ENCODE results near the gene EP300.
A peak's percentile ranks its signal among the peaks of the same experiment; 100 is the strongest.

EP300 gene

DNA sequence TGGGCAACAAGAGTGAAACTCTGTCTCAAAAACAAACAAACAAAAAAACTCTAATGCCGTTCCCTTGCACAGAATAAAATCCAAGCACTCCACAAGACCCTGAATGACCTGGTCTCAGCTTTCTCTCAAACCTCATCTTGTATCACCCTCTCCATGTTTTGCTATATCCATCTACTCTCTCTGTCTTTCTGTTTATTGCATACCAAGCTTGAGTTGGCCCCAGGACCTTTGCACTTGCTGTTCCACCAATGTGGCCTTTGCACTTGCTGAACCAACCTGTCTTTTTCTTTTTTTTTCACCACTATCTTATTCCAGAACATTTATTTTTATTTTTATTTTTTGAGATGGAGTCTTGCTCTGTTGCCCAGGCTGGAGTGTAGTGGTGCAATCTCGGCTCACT is 110.7 kb downstream of the EP300 start:
- H3K27ac ChIP-seq, result no peak overlapping the region
- H3K4me3 ChIP-seq, result no peak overlapping the region
- no peak overlapping the region for H3K9ac ChIP-seq (ENCODE audit: insufficient read length)
- no peak for DNase-seq (ENCODE audit: low read depth, low spot score)
- no peaks in the 10 kb centered on the region for H3K36me3 ChIP-seq (ENCODE audit: insufficient read depth, low read length)
- H3K9me3 ChIP-seq (ENCODE audit: low read depth, low read length), result no peaks in the 10 kb centered on the region
- TF ChIP-seq EZH2 (IDR thresholded peaks at IDR 0.05), result no peak
- TF ChIP-seq FOXP2 (optimal IDR thresholded peaks at IDR 0.05; ENCODE audit: control extremely low read depth, extremely low read length, insufficient read depth), result no peak
- no peak for TF ChIP-seq POLR2AphosphoS5 (IDR thresholded peaks at IDR 0.05; ENCODE audit: borderline replicate concordance, low read depth, low read length)

GRCh38 chr22:41204066-41204465 is 111.7 kb downstream of the EP300 start:
- no peak overlapping the region for H3K27ac ChIP-seq
- no peak for DNase-seq (ENCODE audit: low read depth, low spot score)
- H3K9ac ChIP-seq (ENCODE audit: insufficient read length), result no peak overlapping the region
- TF ChIP-seq FOXP2 (optimal IDR thresholded peaks at IDR 0.05; ENCODE audit: control extremely low read depth, extremely low read length, insufficient read depth) (no peak), POLR2AphosphoS5 (IDR thresholded peaks at IDR 0.05; ENCODE audit: borderline replicate concordance, low read depth, low read length) (no peak), EZH2 (IDR thresholded peaks at IDR 0.05) (no peak)
- no peaks in the 10 kb centered on the region for H3K9me3 ChIP-seq (ENCODE audit: low read depth, low read length)
- H3K4me3 ChIP-seq, result no peak overlapping the region
- H3K36me3 ChIP-seq (ENCODE audit: insufficient read depth, low read length), result no peaks in the 10 kb centered on the region; the same call in 1 of the 2 replicates

DNA sequence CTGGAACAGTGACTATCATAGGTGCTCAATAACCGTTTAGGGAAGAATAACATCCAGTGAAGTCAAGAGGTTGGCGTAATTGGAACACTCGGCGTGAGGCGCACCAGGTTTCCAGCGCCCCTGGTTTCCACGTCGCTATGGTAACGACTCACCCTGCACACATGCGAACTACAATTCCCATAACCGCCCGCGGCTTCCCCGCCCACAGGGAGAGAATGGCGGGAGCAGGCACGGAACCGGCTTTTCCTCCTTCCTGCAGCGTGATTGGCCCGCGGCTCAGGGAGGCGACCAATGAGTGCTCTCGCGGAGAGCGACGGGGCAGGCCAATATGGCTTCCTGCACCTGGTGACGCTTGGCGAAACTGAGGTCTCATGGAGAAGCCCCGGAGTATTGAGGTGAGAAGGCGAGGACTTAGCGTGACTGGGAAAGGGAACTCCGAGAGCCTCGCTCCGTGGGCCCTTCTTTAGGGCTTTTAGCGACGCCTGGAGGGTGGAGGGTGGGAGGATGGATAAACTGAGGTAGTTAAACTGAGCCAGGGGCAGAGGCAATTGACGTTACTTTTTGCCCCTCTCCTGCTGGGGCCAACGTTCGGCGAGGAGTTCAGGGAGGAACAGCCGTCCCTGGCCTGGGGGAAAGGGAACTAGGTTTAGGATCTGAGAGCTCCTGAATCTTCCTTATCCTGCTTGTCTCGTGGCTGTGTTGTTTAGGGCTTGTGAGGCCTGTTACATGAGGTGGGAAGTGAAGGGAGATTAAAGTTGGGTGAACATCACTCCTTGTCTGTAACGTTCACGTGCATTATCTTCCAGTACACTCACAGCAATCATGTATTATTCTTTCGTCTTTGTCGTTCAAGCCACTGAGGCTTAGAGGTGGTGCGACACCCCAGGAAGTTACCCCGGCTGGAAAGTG is 112.9 kb downstream of the EP300 start, which contains the start of gene L3MBTL2:
L3MBTL2 (plus strand) TSS at position 321 of the 909 bp plus-strand sequence; CDS start at position 372, 51 bp downstream.
- Histone ChIP-seq H3K36me3 (ENCODE audit: insufficient read depth, low read length) (peaks cover 4% of the 10 kb centered on the region; the same call in 1 of the 2 replicates), H3K9me3 (ENCODE audit: low read depth, low read length) (no peaks in the 10 kb centered on the region), H3K4me3 (peak within 1 kb of the TSS; percentile 94), H3K9ac (ENCODE audit: insufficient read length) (peak within 1 kb of the TSS; percentile 88), H3K27ac (peak within 1 kb of the TSS; percentile 22; the same call in 1 of the 2 replicates)
- TF ChIP-seq FOXP2 (optimal IDR thresholded peaks at IDR 0.05; ENCODE audit: control extremely low read depth, extremely low read length, insufficient read depth), result no peak
- peak; percentile 86 for TF ChIP-seq POLR2AphosphoS5 (IDR thresholded peaks at IDR 0.05; ENCODE audit: borderline replicate concordance, low read depth, low read length)
- peak; percentile 83 for DNase-seq (ENCODE audit: low read depth, low spot score)

DNA sequence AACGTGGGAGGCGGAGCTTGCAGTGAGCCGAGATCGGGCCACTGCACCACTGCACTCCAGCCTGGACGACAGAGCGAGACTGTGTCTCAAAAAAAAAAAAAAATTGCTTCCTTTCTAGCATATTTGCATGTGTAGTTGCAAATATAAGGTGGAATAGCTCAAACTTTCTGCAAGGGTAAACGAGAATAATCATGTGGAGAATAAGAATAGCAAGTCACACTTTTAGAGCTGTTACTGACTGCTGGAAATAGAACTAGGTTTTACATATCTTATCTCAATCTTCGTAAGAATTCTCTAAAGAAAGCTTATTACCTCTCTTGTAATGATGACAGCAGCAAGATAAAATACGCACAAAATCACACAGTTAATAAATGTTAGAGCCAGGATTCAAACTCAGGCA is 114.3 kb downstream of the EP300 start:
- Histone ChIP-seq H3K9me3 (ENCODE audit: low read depth, low read length) (no peaks in the 10 kb centered on the region), H3K27ac (no peak overlapping the region), H3K36me3 (ENCODE audit: insufficient read depth, low read length) (peaks cover 11% of the 10 kb centered on the region; the same call in 1 of the 2 replicates), H3K4me3 (no peak overlapping the region), H3K9ac (ENCODE audit: insufficient read length) (no peak overlapping the region)
- TF ChIP-seq FOXP2 (optimal IDR thresholded peaks at IDR 0.05; ENCODE audit: control extremely low read depth, extremely low read length, insufficient read depth), result no peak
- no peak for TF ChIP-seq EZH2 (IDR thresholded peaks at IDR 0.05)
- TF ChIP-seq POLR2AphosphoS5 (IDR thresholded peaks at IDR 0.05; ENCODE audit: borderline replicate concordance, low read depth, low read length), result no peak
- no peak for DNase-seq (ENCODE audit: low read depth, low spot score)

GRCh38 chr22:41215409-41215808 is 123.0 kb downstream of the EP300 start:
- H3K27ac ChIP-seq, result no peak overlapping the region
- no peak for DNase-seq (ENCODE audit: low read depth, low spot score)
- peaks cover 41% of the 10 kb centered on the region for H3K36me3 ChIP-seq (ENCODE audit: insufficient read depth, low read length)
- H3K9ac ChIP-seq (ENCODE audit: insufficient read length), result no peak overlapping the region
- no peaks in the 10 kb centered on the region for H3K9me3 ChIP-seq (ENCODE audit: low read depth, low read length)
- H3K4me3 ChIP-seq, result peak overlapping the region; percentile 63; the same call in 1 of the 2 replicates
- TF ChIP-seq POLR2AphosphoS5 (IDR thresholded peaks at IDR 0.05; ENCODE audit: borderline replicate concordance, low read depth, low read length) (no peak), EZH2 (IDR thresholded peaks at IDR 0.05) (no peak), FOXP2 (optimal IDR thresholded peaks at IDR 0.05; ENCODE audit: control extremely low read depth, extremely low read length, insufficient read depth) (no peak)

DNA sequence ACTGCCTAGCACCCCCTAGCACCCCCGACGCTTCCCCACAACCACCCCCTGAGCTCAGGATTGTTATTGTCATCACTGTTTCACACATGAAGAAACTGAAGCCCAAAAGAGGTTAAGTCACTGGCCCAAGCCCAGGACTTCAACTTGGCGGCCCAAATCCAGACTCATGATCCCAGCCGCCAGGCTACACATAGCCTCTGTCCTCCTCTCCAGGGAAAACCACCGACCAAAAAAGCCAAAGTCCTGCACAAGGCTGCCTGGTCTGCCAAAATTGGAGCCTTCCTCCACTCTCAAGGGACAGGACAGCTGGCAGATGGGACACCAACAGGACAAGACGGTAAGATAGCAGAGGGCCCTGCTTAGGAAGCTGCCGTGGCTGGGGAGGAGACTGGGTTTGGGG is 123.5 kb downstream of the EP300 start:
- no peak for TF ChIP-seq FOXP2 (optimal IDR thresholded peaks at IDR 0.05; ENCODE audit: control extremely low read depth, extremely low read length, insufficient read depth)
- TF ChIP-seq EZH2 (IDR thresholded peaks at IDR 0.05), result no peak
- no peak for TF ChIP-seq POLR2AphosphoS5 (IDR thresholded peaks at IDR 0.05; ENCODE audit: borderline replicate concordance, low read depth, low read length)
- peaks cover 40% of the 10 kb centered on the region for H3K36me3 ChIP-seq (ENCODE audit: insufficient read depth, low read length)
- no peak for DNase-seq (ENCODE audit: low read depth, low spot score)
- H3K9ac ChIP-seq (ENCODE audit: insufficient read length), result no peak overlapping the region
- 0 out of 2 replicates have a peak overlapping the region, but pooled peaks have one; percentile 95 for H3K27ac ChIP-seq
- H3K9me3 ChIP-seq (ENCODE audit: low read depth, low read length), result no peaks in the 10 kb centered on the region
- peak overlapping the region; percentile 63 for H3K4me3 ChIP-seq

GRCh38 chr22:41216984-41217383 is 124.6 kb downstream of the EP300 start:
- peaks cover 42% of the 10 kb centered on the region for H3K36me3 ChIP-seq (ENCODE audit: insufficient read depth, low read length)
- no peaks in the 10 kb centered on the region for H3K9me3 ChIP-seq (ENCODE audit: low read depth, low read length)
- peak overlapping the region; percentile 95 for H3K27ac ChIP-seq
- DNase-seq (ENCODE audit: low read depth, low spot score), result no peak
- TF ChIP-seq FOXP2 (optimal IDR thresholded peaks at IDR 0.05; ENCODE audit: control extremely low read depth, extremely low read length, insufficient read depth) (no peak), EZH2 (IDR thresholded peaks at IDR 0.05) (no peak), POLR2AphosphoS5 (IDR thresholded peaks at IDR 0.05; ENCODE audit: borderline replicate concordance, low read depth, low read length) (no peak)
- peak overlapping the region; percentile 69 for H3K9ac ChIP-seq (ENCODE audit: insufficient read length)
- peak overlapping the region; percentile 63 for H3K4me3 ChIP-seq

DNA sequence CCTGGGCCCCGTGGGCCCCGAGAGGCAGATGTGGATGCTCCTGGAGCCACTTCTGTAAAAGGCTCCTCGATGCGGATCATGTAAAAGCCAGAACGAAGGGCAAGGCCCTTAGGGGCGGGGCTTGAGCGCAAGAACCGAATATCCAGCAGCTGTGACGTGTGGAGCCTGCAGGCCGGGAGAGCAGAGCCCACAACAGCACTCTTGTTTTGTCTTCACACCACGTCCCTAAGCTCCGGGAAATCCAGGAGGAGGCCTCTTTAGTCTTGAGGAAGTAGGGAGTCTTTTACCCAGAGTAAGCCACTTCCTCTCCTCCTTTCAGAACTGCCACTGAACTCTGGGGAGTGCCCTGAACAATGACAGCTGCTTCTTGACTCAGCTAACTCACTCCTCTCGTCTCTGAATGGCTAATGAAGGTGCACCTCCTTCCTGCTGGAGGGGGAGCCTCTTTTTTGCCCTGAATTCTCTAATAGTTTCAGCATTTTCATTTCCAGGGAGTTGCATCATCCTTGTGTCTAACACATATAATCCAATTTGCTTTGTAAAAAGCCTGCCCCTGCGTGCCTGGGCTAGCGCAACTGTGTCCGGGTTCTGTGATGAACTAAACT is 125.3 kb downstream of the EP300 start:
- Histone ChIP-seq H3K9ac (ENCODE audit: insufficient read length) (peak overlapping the region; percentile 69), H3K9me3 (ENCODE audit: low read depth, low read length) (no peaks in the 10 kb centered on the region), H3K27ac (peak overlapping the region; percentile 95), H3K36me3 (ENCODE audit: insufficient read depth, low read length) (peaks cover 42% of the 10 kb centered on the region), H3K4me3 (peak overlapping the region; percentile 63)
- TF ChIP-seq FOXP2 (optimal IDR thresholded peaks at IDR 0.05; ENCODE audit: control extremely low read depth, extremely low read length, insufficient read depth) (no peak), POLR2AphosphoS5 (IDR thresholded peaks at IDR 0.05; ENCODE audit: borderline replicate concordance, low read depth, low read length) (peak; percentile 49)
- peak; percentile 78 for DNase-seq (ENCODE audit: low read depth, low spot score)

All from SK-N-MC (cell line).